ENCODE data around the gene OAS1.

The OAS1 gene

DNA sequence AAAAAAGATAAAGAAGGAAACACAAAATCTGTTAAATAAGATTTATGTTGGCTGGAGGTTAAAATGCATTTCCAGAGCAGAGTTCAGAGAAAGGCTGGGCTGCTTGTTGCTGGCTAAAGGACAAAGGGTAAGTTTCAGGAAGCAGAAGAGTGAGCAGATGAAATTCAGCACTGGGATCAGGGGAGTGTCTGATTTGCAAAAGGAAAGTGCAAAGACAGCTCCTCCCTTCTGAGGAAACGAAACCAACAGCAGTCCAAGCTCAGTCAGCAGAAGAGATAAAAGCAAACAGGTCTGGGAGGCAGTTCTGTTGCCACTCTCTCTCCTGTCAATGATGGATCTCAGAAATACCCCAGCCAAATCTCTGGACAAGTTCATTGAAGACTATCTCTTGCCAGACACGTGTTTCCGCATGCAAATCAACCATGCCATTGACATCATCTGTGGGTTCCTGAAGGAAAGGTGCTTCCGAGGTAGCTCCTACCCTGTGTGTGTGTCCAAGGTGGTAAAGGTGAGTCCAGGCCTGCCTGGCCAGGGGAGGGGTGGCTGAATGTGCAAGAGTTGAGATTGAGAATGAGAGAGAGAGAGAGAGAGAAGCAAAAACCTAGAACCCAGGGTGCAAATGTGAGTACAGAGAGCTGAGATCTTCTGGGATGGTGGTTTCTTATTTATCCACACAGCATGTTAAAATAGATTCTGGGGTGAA lies at the start of gene OAS1:
OAS1 (plus strand) TSS at position 251 of the 703 bp plus-strand sequence; CDS start at position 329, 78 bp downstream.
- no peak for DNase-seq

DNA sequence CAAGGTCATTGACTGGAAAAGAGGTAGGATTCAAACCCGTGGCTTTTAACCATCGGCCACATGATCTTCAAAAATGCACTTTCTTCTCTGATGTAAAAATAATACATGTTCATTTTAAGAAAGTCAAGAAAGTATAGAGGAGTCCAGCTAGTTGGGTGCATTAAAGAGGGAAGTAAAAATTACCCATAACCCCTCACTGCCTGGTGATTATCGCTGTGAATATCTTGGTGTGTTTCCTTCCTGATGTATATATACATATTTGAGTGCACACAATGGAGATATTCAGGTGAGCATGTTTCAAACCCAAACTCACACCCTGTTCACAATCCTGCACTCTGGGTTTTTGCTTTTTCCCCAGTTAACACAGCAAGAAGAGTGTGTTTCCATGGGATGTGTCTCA lies 47.5 kb upstream of the OAS1 start:
- no peak for DNase-seq

DNA sequence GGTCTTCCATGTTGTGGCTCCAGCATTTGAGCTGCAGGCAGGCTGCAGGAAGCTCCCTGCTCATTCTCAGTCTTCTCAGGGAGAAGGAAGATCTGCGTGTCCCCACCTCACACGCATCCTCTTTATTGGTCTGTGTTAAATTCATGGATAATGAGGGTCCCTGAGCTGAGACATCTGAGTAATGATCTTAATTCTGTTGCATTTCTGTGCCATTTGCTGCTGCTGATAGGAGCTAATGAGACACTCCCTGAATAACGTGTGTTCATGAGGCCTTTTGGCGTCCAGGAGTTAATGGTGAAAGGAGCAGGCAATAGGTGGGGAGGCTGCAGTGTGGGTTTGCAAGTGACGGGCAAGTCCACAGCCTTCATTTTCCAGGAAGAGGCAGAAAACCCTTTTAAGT lies 46.6 kb upstream of the OAS1 start:
- no peak for DNase-seq

DNA sequence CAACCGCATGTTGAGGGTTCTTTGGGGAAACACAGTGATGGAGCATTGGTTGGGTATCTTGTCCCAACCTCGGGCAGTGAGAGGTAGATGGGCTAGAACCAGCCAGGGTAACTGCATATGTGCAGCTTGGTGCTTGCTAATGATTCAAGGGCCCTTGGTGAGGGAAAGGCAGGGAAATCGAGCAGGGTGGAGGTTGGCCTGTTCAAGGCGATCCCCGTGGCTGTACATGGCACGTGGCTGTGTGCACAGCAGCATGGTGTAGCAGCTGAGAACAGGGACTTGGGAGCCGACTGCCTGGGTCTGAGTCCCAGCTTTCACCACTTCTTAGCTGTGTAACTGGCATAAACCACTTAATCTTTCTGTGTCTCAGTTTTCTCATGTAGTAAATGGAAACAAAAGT lies 45.5 kb upstream of the OAS1 start:
- DNase-seq = no peak

DNA sequence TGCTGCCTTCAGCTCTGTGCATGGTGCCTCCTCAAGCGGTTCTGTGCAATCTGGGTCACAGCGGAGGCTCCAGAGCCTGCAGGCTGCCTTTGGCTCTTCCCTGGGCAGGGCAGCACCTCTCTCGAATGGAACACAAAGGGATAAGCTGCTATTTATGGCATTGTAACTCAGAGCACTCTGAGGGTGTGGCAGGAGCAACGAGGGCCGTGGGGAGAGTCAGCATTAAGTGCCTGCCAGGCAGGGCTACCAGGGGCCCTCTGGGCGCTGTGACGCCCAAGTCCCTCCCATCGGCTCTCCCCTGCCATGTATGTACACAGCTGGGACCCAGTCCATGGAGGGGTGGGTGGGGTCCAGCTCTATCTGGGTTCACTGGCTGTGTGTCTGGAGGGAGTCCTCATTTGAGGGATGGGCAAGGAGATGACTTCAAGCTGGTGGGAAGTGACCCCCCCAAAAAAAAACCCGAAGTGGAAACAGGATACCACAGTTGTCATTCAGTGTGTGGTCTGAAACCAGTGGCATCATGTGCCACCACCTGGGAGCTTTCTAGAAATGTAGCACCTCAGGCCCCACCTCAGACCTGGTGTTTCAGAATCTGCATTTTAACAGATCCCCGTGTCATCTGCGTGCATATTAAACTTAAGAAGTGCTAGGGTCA lies 44.0 kb upstream of the OAS1 start:
- no peak for DNase-seq

DNA sequence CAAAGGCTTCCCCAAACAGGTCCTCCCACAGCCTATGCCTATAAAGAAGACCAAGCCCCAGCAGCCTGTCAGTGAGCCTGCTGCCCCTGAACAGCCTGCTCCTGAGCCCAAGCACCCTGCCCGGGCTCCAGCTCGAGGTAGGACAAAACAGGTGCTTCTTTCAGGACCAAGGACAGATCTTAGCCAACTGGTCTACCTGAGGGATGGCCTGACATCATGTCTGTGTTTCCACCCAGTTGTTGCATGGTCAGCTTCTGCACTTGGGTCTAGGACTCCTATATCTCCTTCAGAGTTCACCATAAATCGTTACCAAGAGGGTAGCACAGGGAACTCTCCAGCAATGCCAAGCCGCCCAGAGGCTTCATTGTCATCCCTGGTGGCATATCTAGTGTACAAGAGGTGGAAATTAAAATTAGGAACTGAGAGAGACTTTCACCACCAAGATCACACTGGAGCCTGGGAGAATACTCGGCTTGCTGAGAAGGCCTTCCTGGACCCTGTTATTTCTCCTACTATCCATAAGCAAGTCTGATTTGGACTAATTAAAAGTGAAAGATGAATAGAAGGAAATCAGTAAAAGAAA lies 38.2 kb upstream of the OAS1 start:
- DNase-seq = no peak

DNA sequence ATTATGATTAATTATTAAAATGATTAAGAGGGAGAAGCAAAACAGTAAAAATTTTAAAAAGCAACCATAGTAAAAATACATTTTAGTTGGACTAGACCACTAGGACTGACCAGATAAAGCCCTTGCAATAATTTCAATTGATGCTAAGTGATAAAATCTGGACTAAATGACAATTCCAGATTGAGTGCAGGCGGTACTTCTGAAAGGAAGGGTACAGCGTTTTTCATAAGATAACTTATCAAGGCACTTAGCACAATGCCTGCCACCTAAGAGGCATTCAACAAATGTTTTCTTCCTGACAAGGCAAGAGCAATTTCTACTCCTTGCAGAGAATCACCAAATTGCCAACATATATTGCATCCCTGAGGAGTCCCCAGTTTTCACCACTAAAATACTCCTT lies 37.7 kb upstream of the OAS1 start:
- DNase-seq = no peak

DNA sequence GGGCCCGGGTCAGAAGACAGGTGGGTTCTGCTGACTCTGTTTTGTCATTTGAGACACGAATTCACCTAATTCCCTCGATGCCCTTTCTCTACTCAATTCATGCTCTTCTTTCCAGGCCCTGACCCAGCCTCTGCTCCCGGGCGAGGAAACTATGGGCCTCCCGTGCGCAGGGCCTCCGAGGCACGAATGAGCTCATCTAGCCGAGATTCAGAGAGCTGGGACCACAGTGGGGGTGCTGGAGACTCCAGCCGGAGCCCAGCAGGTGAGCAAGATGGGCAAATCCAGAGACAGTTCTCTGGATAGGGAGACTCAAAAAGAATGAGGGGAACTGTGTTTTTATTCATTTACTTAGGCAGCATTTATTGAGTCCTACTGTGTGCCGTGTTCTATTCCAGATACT lies 37.0 kb upstream of the OAS1 start:
- no peak for DNase-seq

DNA sequence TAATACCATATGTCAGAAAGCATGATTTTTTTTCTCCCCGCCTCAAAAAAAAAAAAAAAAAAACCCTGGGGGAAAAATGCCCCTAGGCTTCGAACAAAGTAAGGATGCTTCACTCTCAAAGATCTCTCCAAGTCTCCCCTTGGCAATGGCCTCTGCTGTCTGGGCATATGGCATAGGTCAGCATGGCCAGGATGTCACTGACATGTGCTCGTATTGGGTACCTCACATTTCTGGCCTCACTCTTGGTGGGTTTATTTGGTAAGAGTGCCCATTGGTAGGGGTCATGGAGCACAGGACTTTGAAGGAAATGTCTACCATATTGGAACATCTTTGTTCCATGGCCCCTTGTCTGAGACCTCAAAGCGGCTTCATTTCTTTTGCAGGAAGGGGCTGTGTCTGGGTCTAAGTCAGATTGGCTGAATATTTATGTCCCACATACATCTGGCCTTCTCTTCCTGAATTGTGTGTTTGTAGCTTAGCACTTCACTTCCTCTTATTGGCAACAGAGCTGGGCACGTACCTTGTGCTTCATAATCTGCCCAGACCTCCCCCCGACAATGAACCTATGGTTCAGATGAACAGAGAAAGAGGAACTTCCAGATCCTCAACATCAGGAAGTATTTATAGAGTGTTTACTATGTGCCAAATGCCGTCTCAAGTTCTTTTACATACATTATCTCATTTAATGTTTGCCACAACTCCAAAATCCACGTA lies 36.3 kb upstream of the OAS1 start:
- no peak for DNase-seq

DNA sequence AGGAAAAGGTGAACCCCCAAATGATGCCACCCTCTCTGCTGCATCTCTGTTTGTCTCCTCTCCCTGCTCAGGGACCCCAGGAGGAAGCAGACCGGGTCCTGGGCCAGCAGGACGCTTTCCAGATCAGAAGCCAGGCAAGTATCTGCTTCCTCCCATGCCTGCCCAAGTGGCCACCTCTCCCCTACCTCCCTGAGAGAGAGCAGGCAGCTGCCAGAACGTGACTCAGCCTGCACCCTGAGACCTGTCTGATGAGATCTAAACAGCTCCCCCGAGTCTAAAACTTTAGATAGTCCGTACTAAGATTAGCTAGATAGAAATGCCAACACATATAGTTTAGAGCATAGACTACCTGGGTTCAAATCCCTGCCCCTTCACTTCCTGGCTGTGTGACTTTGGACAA lies 31.2 kb upstream of the OAS1 start:
- DNase-seq = no peak

DNA sequence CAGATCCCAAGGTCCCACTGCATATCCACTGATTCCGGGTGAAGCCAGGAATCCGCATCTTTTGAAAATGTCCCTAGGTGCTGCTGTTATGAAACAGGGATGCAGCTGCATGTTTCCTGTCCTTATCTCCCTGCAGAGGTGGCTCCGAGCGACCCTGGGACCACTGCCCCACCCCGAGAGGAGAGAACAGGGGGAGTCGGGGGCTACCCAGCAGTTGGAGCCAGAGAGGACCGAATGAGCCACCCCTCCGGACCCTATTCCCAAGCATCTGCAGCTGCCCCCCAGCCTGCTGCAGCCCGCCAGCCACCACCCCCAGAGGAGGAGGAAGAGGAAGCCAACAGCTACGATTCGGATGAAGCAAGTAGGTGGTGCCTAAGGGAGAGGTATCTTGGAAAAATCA lies 30.3 kb upstream of the OAS1 start:
- no peak for DNase-seq

DNA sequence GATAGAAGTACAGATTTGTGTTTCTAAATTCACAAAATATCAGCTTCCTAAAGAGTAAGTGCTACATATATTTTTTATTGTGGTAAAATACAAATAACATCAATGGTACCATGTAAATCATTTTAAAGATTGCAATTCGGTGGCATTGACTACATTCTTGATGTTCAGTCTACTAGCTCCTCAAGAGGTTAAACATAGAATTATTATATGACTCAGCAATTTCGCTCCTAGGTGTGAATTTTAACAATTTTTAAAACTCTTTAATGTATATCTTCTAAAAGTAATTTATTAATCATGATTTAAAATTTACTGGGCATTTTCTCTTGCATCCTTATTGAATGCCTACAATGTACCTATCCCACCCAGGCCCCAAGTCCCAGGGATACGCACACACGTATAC lies 29.8 kb upstream of the OAS1 start:
- no peak for DNase-seq

DNA sequence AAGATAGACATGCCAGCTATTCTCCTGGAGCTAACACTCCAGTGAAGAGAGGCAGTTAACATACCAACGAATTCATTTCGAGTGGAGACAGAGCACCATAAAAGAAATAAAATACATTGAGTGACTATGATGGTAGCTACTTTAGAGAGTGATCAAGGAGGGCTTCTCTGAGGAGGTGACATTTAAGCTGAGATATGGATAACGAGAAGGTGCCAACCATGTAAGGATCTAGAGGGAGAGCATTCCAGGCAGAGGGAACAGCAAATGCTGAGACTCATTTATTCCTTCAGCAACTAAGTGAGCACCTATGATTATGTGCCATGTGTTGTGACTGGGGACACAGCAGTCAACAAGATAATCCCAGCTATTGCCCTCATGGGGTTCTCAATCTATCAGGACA lies 28.3 kb upstream of the OAS1 start:
- no peak for DNase-seq

DNA sequence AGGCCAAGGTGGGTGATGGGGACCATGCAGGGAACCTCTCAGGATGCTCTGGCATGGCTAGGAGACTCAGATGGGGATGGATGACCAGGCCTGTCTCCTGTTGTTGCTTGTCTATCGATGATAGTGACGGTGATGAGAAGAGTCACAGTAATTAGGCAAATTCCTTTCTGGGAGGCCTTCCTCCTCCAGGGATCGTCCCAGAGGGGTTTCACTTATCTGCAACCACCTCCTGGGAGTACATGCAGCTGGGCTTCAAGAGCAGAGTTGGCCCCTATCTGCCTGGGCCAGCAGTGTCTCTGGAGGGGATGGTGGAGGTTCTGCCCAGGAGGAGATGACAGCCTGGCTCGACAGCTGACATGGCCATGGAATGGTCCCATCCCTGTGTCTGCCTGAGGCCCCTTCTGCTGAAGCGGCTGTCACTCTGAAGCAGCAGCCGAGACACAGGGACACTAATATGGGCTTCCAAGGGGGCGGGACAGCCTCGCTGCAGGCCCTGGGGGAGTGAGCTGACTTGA lies 27.5 kb upstream of the OAS1 start:
- DNase-seq = no peak

DNA sequence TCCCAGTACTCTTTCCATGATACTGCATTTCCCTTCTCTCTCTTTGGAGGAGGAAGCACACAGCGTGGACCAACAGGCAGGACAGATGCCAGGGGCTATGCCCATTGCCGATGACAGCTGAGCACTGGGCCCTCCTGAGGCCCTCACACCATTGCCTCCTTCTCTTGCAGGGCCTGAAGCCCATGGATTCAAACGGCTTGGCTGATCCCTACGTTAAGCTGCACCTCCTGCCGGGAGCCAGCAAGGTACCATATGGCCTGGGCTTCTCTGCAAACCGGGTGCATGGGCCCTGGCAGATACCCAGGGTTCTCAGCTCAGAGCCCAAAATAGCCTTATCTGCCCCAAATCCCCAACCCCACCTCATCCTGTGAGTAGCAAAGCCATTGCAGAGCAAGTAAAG lies 25.2 kb upstream of the OAS1 start:
- peak; percentile 90 for DNase-seq

DNA sequence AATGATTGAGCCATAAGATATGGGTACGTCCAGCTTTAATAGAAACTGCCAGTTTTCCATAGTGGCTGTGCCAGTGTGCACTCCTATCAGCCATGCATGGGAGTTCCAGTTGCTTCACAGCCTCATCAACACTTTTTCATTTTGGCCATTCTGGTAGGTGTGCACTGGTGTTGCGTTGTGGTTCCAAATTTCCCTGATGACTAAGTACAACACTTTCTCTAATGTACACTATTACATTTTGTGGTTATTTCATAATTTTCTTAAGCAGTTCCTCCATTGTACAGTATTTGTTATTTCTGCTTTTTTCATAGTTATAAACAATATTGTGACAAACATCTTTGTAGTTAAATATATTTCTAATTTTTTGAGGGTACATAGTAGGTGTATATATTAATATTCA lies 21.5 kb upstream of the OAS1 start:
- DNase-seq = no peak

DNA sequence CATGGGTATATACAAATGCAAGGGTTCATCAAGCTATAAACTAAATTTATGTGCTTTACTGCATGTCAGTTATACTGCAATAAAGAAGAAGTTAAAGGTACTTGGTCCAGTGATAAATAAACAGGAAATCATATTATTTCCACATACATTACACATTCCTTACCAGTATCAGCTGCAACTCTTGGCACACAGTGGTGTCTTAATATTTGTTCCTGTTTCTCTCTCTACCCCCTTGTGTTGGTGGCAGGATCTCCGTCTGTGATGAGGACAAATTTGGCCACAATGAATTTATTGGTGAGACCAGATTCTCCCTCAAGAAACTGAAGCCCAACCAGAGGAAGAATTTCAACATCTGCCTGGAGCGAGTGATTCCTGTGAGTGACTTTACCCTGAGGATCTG lies 19.2 kb upstream of the OAS1 start:
- no peak for DNase-seq

DNA sequence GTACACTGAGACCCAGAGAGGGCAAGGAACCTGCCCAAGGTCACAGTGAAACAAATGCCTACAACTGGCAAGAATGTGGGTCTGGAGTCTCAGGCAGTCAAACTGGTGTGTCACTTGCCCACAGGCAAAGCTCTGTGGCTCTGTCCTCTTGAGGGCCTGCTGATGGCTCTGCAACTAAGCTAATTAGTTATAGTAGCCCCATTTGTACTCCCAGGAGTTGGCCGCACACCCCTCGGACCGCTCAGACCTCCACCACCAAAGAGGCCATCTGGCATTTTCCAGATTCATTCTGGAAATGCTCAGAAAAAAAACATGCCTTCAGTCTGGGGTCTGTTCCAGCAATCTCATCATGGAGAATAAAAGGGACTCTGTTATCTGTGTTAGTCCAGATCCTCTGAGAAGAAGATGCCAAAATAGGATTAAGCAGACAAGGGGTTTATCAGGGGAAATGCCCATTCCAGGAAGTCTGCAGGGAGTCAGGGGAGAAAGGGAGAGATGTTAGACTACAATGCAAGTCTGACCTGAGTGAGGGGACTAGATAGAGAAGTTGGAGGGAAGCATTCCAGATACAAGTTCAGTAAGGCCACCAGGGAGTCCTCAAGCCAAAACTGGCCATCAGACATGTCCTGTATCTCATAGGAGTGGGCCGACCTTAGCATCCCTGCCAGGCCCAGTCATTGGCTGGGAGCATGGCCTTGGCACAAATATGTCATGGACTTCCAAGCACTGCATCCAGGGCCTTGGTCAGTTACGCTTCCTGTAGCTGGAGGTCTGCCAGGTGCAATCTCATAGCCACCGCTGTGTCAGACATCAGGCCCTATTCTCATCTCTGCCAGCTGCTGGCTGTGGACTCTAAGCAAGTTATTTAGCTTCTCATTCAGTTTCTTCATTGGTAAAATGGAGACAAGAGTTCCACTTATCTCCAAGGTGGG lies 15.4 kb upstream of the OAS1 start:
- no peak for DNase-seq

DNA sequence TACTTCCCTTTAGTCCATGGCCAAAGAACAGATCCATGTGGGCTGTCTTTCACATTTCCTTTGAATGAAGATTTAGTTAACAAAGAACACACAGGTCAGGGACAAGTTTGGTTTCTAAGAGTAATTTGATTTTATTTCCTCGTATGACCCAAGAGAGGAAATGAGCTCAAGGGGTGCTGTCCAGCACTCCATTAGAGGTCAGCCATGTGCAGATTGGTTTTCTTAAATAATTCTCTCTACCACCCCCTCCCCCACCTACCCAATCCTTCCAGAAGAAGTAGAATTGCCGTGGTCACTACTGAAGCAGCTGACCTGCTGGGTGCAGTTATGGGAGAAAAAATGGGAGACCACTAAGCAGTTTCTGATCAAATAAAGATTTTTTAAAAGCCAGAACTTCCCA lies 13.9 kb upstream of the OAS1 start:
- DNase-seq = no peak

DNA sequence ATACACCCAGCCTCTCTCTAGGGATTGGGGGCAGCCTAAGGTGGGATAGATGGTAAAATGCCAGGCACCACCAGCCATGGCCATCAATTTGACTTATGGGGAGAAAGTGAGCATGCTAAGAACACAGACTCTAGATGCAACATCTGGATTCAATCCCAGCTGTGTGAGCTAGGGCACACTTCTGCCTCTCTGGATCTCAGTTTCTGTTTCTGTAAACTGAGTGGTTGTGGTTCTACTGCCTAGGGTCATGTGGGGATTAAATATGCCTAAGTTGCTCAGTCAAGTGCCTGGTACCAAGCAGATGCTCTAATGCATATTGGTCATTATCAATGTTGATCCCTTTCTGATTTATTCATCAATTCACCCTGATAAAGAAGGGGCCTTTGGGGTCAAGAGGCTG lies 12.6 kb upstream of the OAS1 start:
- no peak for DNase-seq

DNA sequence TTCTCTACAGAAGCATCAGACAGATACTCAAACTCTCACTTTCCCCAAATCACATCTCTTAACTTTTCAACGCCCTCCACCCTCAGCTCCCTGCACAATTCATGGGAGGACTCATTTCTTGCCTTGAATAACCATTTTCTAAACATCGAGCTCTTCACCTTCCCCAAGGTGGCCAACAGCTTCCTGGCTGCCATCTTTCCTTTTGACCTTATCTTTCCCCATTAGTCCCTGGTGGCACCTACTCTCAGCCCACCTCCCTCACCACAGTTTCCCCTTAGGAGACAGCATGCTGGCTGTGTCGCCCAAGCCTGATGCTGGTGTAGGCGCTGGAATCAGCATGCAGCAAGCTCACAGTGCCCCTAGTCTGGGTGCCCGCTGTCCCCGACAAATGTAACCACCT lies 8.4 kb upstream of the OAS1 start:
- DNase-seq = no peak

DNA sequence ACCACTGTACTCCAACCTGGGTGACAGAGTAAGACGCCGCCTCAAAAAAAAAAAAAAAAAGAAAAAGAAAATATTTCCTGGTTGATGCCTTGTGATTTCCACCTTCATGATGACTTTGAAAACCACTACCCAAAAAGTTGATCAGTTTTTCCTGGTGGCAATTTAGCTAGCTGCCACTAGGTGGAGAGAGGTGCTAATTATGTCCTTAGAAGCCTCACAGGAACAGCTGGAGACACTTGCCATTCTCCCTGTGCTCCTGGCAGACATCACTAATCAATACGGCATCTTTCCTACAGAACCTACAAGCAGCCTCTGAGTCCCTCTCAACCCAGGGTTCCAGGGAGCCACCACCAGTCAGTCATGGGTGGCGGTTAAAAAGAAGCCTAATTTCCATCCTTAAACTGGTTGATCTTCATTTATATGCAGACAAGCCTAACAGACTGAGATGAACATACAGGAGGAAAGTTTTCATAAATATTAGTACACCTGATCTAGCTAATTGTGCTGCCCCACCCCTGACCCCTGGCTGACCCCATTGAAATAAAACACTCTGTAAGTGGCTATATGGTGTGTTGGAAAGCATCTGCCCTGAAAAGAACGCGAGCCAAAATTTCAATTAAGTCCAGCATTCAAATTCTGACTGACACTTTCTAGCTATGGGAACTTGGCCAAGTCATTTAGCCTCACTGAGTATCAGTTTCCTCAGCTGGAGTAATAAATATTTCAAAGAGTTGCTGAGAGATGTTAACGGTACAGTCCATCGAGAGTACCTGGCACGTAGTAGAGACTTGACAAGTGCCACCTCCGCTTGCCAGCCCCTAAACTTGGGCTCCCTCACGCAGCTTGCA lies 6.2 kb upstream of the OAS1 start:
- DNase-seq = peak; percentile 66
